HepG2 (cell line): Measurements from ENCODE around the gene GPR107. TPM values are rescaled to one million over a fixed set of nuclear protein-coding genes. Genes with fewer than 3 reads are reported as not detected.
A peak's percentile ranks its signal among the peaks of the same experiment; 100 is the strongest.

Experiments used
- ATAC-seq: fragments of 200-7000 bp; cut with Tn5 transposase; 3 replicates; pipeline ENCODE4 v1.9.1; 2020; ENCODE audit warnings: mild to moderate bottlenecking, moderate library complexity
- BruUV-seq: library from RNA; stranded (reverse); fragments of 400-500 nt; replicated peaks from 2 replicates; lab custom pipeline; 2021; lab: Mats Ljungman, UMichigan
- CTCF ChIA-PET: fragments of 300-600 bp; formaldehyde crosslinking; extraction: SDS; loops from one replicate; lab custom pipeline; 2021; ENCODE audit warnings: low total read pairs, inconsistent platforms, low intra/inter-chr PET ratio; lab: Yijun Ruan, JAX
- POLR2A ChIA-PET: fragments of 350-600 bp; sonication (Branson Sonifier 250); formaldehyde crosslinking; loops from one replicate; lab custom pipeline; 2020; ENCODE audit warnings: antibody characterized with exemption, inconsistent platforms; lab: Yijun Ruan, JAX
- DNase-seq: peaks from one replicate; pipeline ENCODE4 v3.0.0-alpha.2; 2015; ENCODE audit warnings: low spot score
- FAIRE-seq: peaks from 3 replicates; lab custom pipeline; 2011; peaks lifted over from hg19 to GRCh38; lab: Jason Lieb, UNC
- H2AFZ ChIP-seq: one replicate; pipeline ENCODE4 v1.6.1; 2011; ENCODE audit warnings: low read length, inconsistent platforms
- H3K27ac ChIP-seq: fragments of 300-600 bp; 3 replicates; pipeline ENCODE4 v1.8.0; 2011; ENCODE audit warnings: mixed run types, mild to moderate bottlenecking, mixed read lengths, low read length, inconsistent platforms; ENCODE audit not compliant: insufficient read depth; ENCODE audit errors: extremely low read length
- H3K27me3 ChIP-seq, 2 experiments: fragments of 200-600 bp in 1 of 2; 2 replicates in 1 of 2; 3 replicates in 1 of 2; pipeline versions ENCODE4 v1.6.0 to v1.8.0; 2011; ENCODE audit warnings: low read length in 2 of 2, mild to moderate bottlenecking in 2 of 2, moderate library complexity in 2 of 2, inconsistent platforms in 1 of 2; ENCODE audit not compliant: insufficient read depth in 2 of 2, control insufficient read depth in 1 of 2
- H3K36me3 ChIP-seq, 2 experiments: fragments of 200-600 bp in 1 of 2; replicated peaks in 1 of 2; 2 replicates in 1 of 2; 3 replicates in 1 of 2; pipeline versions ENCODE4 v1.5.1 to v1.8.0; 2011; ENCODE audit warnings: low read length in 2 of 2, inconsistent platforms in 1 of 2; ENCODE audit not compliant: insufficient read depth in 2 of 2, control insufficient read depth in 1 of 2
- H3K4me1 ChIP-seq: 2 replicates; pipeline ENCODE4 v1.5.1; 2012; ENCODE audit warnings: low read length, inconsistent platforms; ENCODE audit not compliant: insufficient read depth
- H3K4me2 ChIP-seq: 2 replicates; pipeline ENCODE4 v1.6.0; 2011; ENCODE audit warnings: low read depth, low read length, inconsistent platforms
- H3K4me3 ChIP-seq, 3 experiments: fragments of 200-600 bp in 1 of 3; sonication (generic), shearing (Covaris generic) in 1 of 3; replicated peaks in 1 of 3; 2 replicates each; pipeline ENCODE4 v1.5.1; 2011 to 2016; ENCODE audit warnings: low read length in 3 of 3, inconsistent platforms in 2 of 3, low read depth in 2 of 3, mild to moderate bottlenecking in 2 of 3, control low read depth in 1 of 3, mixed read lengths in 1 of 3; ENCODE audit not compliant: insufficient read depth in 1 of 3
- H3K79me2 ChIP-seq: one replicate; pipeline ENCODE4 v1.6.1; 2011; ENCODE audit warnings: low read length, inconsistent platforms; ENCODE audit not compliant: insufficient read depth
- H3K9ac ChIP-seq: 2 replicates; pipeline ENCODE4 v1.6.0; 2011; ENCODE audit warnings: mild to moderate bottlenecking, low read depth, low read length, inconsistent platforms; ENCODE audit not compliant: insufficient read depth
- H3K9me3 ChIP-seq: 2 replicates; pipeline ENCODE4 v1.5.1; 2012; ENCODE audit warnings: mild to moderate bottlenecking, low read length
- H4K20me1 ChIP-seq: 2 replicates; pipeline ENCODE4 v1.6.0; 2011; ENCODE audit warnings: inconsistent platforms, mild to moderate bottlenecking, low read length, moderate library complexity; ENCODE audit not compliant: insufficient read depth
- BRCA1 ChIP-seq: sonication (generic); formaldehyde crosslinking; IDR thresholded peaks from 2 replicates; pipeline ENCODE4 v1.4.0; 2020; ENCODE audit warnings: missing genetic modification reagents
- CENPT ChIP-seq: sonication (generic); formaldehyde crosslinking; IDR thresholded peaks from 2 replicates; pipeline ENCODE4 v1.8.0; 2022; ENCODE audit warnings: low read depth, mild to moderate bottlenecking, moderate library complexity, missing genetic modification reagents
- ELF1 ChIP-seq: sonication (generic); formaldehyde crosslinking; IDR thresholded peaks from 2 replicates; pipeline ENCODE4 v1.4.0; 2020; ENCODE audit warnings: missing genetic modification reagents
- FOXP1 ChIP-seq, 2 experiments: fragments of 450-650 bp in 1 of 2; IDR thresholded peaks; 2 replicates each; pipeline ENCODE4 v1.6.1; 2017 to 2018; ENCODE audit warnings: antibody characterized with exemption in 1 of 2
- HHEX ChIP-seq: IDR thresholded peaks from 2 replicates; pipeline ENCODE4 v1.6.1; 2016; ENCODE audit warnings: control low read depth
- HOXD1 ChIP-seq: sonication (generic); formaldehyde crosslinking; IDR thresholded peaks from 2 replicates; pipeline ENCODE4 v1.5.0; 2020; ENCODE audit warnings: missing genetic modification reagents
- KAT2B ChIP-seq: fragments of 150-350 bp; IDR thresholded peaks from 2 replicates; pipeline ENCODE4 v1.6.1; 2014; ENCODE audit warnings: low read depth, low read length, borderline replicate concordance
- KLF15 ChIP-seq: sonication (generic); formaldehyde crosslinking; IDR thresholded peaks from 2 replicates; pipeline ENCODE4 v1.8.1; 2023; ENCODE audit warnings: borderline replicate concordance, mild to moderate bottlenecking, inconsistent platforms, missing genetic modification reagents, mixed read lengths
- YEATS2 ChIP-seq: sonication (generic); formaldehyde crosslinking; IDR thresholded peaks from 2 replicates; pipeline ENCODE4 v1.4.0; 2020; ENCODE audit warnings: missing genetic modification reagents, borderline replicate concordance
- ZBTB49 ChIP-seq: sonication (generic); formaldehyde crosslinking; IDR thresholded peaks from 2 replicates; pipeline ENCODE4 v1.4.0; 2020; ENCODE audit warnings: missing genetic modification reagents, borderline replicate concordance
- ZNF367 ChIP-seq: sonication (generic); formaldehyde crosslinking; IDR thresholded peaks from 2 replicates; pipeline ENCODE4 v1.4.0; 2020; ENCODE audit warnings: missing genetic modification reagents, borderline replicate concordance
- ZNF629 ChIP-seq: sonication (generic); formaldehyde crosslinking; conservative IDR thresholded peaks from 2 replicates; pipeline ENCODE4 v1.5.0; 2020; ENCODE audit warnings: missing genetic modification reagents
- ZNF691 ChIP-seq: sonication (generic); formaldehyde crosslinking; IDR thresholded peaks from 2 replicates; pipeline ENCODE4 v1.4.0; 2020; ENCODE audit warnings: missing genetic modification reagents, low read depth, mild to moderate bottlenecking, borderline replicate concordance
- ZNF724P ChIP-seq: sonication (generic); formaldehyde crosslinking; IDR thresholded peaks from 2 replicates; pipeline ENCODE4 v1.8.0; 2022; ENCODE audit warnings: missing genetic modification reagents, borderline replicate concordance
- WGBS: methylation state at CpG from one replicate; pipeline ENCODE4 v1.1.6; 2017; ENCODE audit warnings: low lambda C conversion rate; 5-methylcytosine and 5-hydroxymethylcytosine counted together
- in situ Hi-C: cut with HindIII; loops from 2 replicates; pipeline ENCODE4 v1.10.0; 2017; ENCODE audit warnings: low pct_unique_long_range_greater_than_20kb; ENCODE audit not compliant: extremely low pct_ligation_motif_present
- intact Hi-C: fragments of 100-400 bp; cut with micrococcal nuclease; formaldehyde crosslinking; loops from one replicate; pipeline ENCODE4 v1.10.0; 2022; ENCODE audit not compliant: unreplicated experiment
- polyA plus RNA-seq, 8 experiments: library from polyadenylated mRNA; depleted of rRNA in 3 of 8; stranded (reverse) in 7 of 8; unstranded in 1 of 8; fragments of >200 nt; fragmentation: Illumina TruSeq in 4 of 8; extraction: Trizol in 4 of 8; gene quantifications; 2 replicates each; pipeline versions ENCODE4 v1.2.1 to v1.2.3, GENCODE V29; 2011 to 2016; ENCODE audit warnings: low read depth in 4 of 8, missing spikeins in 1 of 8, mixed read lengths in 1 of 8; ENCODE audit not compliant: insufficient read depth in 1 of 8
- total RNA-seq, 5 experiments: library from RNA; depleted of rRNA; stranded (reverse); fragments of >200 nt; fragmentation: Illumina TruSeq; extraction: Trizol; gene quantifications; 2 replicates each; pipeline ENCODE4 v1.2.3, GENCODE V29; 2016; ENCODE audit warnings: low read depth in 1 of 5

The GPR107 gene
- total and polyA plus RNA-seq, 2 of the 13 experiments (the other 11 are each of a cell fraction or from before 2014, with no cell fraction given): 22.5 to 24.4 TPM

GRCh38 chr9:130026583-130027340 is 26.9 kb upstream of the GPR107 start:
- TF ChIP-seq BRCA1: no peak
- no peak for TF ChIP-seq KAT2B
- Histone ChIP-seq H3K9ac (no peak overlapping the region), H3K4me3 (no peak overlapping the region), H3K4me1 (peaks cover 75% of the 10 kb centered on the region), H3K36me3 (no peaks in the 10 kb centered on the region), H3K9me3 (no peaks in the 10 kb centered on the region), H3K27ac (no peak overlapping the region), H3K27me3 (no peaks in the 10 kb centered on the region), H4K20me1 (no peaks in the 10 kb centered on the region), H2AFZ (no peak overlapping the region), H3K79me2 (peaks cover 45% of the 10 kb centered on the region), H3K4me2 (no peak overlapping the region)
- no peak for FAIRE-seq
- no TSS peak for BruUV-seq
- in situ Hi-C loops (no loop called here), intact Hi-C loops (no loop called here)
- 93% methylated on average over 2 of the region's 2 CpGs for WGBS
- POLR2A ChIA-PET: no interaction called here
- DNase-seq: no peak
- CTCF ChIA-PET: no interaction called here
- no peak for ATAC-seq

- peaks cover 54% of the 10 kb centered on the region for H3K79me2 ChIP-seq
- intact Hi-C loops: no loop called here
- peak overlapping the region; percentile 91 for H3K27ac ChIP-seq
- ChIA-PET CTCF (no interaction called here), POLR2A (interaction anchor here (1.0 to 2.1 kb wide), 5 partner anchors 11 to 26 kb away, joined by 4 to 11 read pairs (median 8); partner anchors contain the start of genes FNBP1 and GPR107)
- H3K4me1 ChIP-seq: peaks cover 82% of the 10 kb centered on the region
- H3K27me3 ChIP-seq: no peaks in the 10 kb centered on the region
- H3K4me2 ChIP-seq: peak overlapping the region; percentile 82
- H3K9ac ChIP-seq: peak overlapping the region; percentile 24; the same call in 1 of the 2 replicates
- in situ Hi-C loops: no loop called here
- H3K36me3 ChIP-seq: no peaks in the 10 kb centered on the region
- no peak overlapping the region for H2AFZ ChIP-seq
- WGBS: 84% methylated on average over 9 of the region's 9 CpGs
- FAIRE-seq (no peak), DNase-seq (no peak), ATAC-seq (no peak)
- no peaks in the 10 kb centered on the region for H4K20me1 ChIP-seq
- BruUV-seq: no TSS peak
- no peaks in the 10 kb centered on the region for H3K9me3 ChIP-seq
- no peak overlapping the region; a peak in 1 of 6 replicates for H3K4me3 ChIP-seq
- TF ChIP-seq ZNF367 (CRISPR knock-in tag): no peak
- TF ChIP-seq KLF15 (CRISPR knock-in tag): no peak
- TF ChIP-seq ZNF691 (CRISPR knock-in tag): no peak
- TF ChIP-seq FOXP1 (IDR thresholded peaks at IDR 0.05): no peak
- no peak for TF ChIP-seq FOXP1 (CRISPR knock-in tag; IDR thresholded peaks at IDR 0.05)
- no peak for TF ChIP-seq HHEX (CRISPR knock-in tag)
- no peak for TF ChIP-seq ZNF724P (CRISPR knock-in tag)
- no peak for TF ChIP-seq ZBTB49 (CRISPR knock-in tag)
- no peak for TF ChIP-seq HOXD1
- no peak for TF ChIP-seq ZNF629 (CRISPR knock-in tag)
- TF ChIP-seq CENPT (CRISPR knock-in tag): no peak
- no peak for TF ChIP-seq YEATS2
- TF ChIP-seq ELF1 (CRISPR knock-in tag): no peak
Measured at GRCh38 chr9:130027533-130028365, 26.0 kb upstream of the GPR107 start.
